ENCODE measurements around the gene HMG20A.

DNA sequence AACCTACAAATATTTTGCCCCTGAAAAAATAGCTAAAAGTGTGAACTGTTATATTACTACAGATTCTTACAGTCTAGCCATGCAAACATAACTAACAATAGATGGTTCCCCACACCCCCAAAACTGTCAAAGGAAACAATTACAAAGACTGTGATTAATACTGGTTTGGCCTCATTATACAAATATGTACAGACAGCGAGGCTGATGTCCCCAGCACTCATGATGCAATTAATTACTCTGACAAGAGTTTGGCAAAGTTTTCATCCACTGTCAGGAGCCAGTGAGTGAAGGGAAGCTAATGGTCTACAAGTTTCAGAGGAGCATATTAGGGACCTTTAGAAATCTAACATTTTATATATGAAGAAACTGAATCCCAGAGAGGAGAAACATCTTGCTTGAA, 61.0 kb downstream of the HMG20A start:
- no peak for TF ChIP-seq POLR2A (IDR thresholded peaks at IDR 0.05; ENCODE audit: low read length)
- no peak for TF ChIP-seq GATA1 (IDR thresholded peaks at IDR 0.05; ENCODE audit: low read depth, low read length)

Measured in erythroblast (primary cell).